ENCODE results near the gene SEMA5A.

SEMA5A gene

GRCh38 chr5:9498541-9499497 lies 47.1 kb downstream of the SEMA5A start:
- no peak overlapping the region for H3K27ac ChIP-seq (replicated peaks)
- no peak for TF ChIP-seq REST (IDR thresholded peaks at IDR 0.05; ENCODE audit: insufficient replicate concordance, low read depth)
- TF ChIP-seq CTCF (IDR thresholded peaks at IDR 0.05; ENCODE audit: insufficient read depth, low read length) = no peak
- TF ChIP-seq SPI1 (IDR thresholded peaks at IDR 0.05; ENCODE audit: borderline replicate concordance, low read depth) = no peak
- TF ChIP-seq POLR2AphosphoS5 (IDR thresholded peaks at IDR 0.05; ENCODE audit: low read depth) = no peak
- no peak for TF ChIP-seq GABPA (IDR thresholded peaks at IDR 0.05; ENCODE audit: low read depth)
- no peak overlapping the region for H3K4me3 ChIP-seq (replicated peaks; ENCODE audit: insufficient read depth, low read length)
- no peaks in the 10 kb centered on the region for H3K27me3 ChIP-seq (ENCODE audit: insufficient read depth, poor library complexity, severe bottlenecking)
- no peak for DNase-seq (ENCODE audit: low read depth in 1 of 2, low spot score in 1 of 2)

GRCh38 chr5:9497347-9497746 lies 48.5 kb downstream of the SEMA5A start:
- TF ChIP-seq REST (IDR thresholded peaks at IDR 0.05; ENCODE audit: insufficient replicate concordance, low read depth) (no peak), CTCF (IDR thresholded peaks at IDR 0.05; ENCODE audit: insufficient read depth, low read length) (no peak), SPI1 (IDR thresholded peaks at IDR 0.05; ENCODE audit: borderline replicate concordance, low read depth) (no peak), POLR2AphosphoS5 (IDR thresholded peaks at IDR 0.05; ENCODE audit: low read depth) (no peak), GABPA (IDR thresholded peaks at IDR 0.05; ENCODE audit: low read depth) (no peak)
- Histone ChIP-seq H3K4me3 (replicated peaks; ENCODE audit: insufficient read depth, low read length) (no peak overlapping the region), H3K27me3 (ENCODE audit: insufficient read depth, poor library complexity, severe bottlenecking) (no peaks in the 10 kb centered on the region), H3K27ac (replicated peaks) (no peak overlapping the region)
- no peak for DNase-seq (ENCODE audit: low read depth in 1 of 2, low spot score in 1 of 2)

- TF ChIP-seq SPI1 (IDR thresholded peaks at IDR 0.05; ENCODE audit: borderline replicate concordance, low read depth) (no peak), POLR2AphosphoS5 (IDR thresholded peaks at IDR 0.05; ENCODE audit: low read depth) (no peak), GABPA (IDR thresholded peaks at IDR 0.05; ENCODE audit: low read depth) (no peak), CTCF (IDR thresholded peaks at IDR 0.05; ENCODE audit: insufficient read depth, low read length) (no peak), REST (IDR thresholded peaks at IDR 0.05; ENCODE audit: insufficient replicate concordance, low read depth) (no peak)
- no peak overlapping the region for H3K4me3 ChIP-seq (replicated peaks; ENCODE audit: insufficient read depth, low read length)
- DNase-seq (ENCODE audit: low read depth in 1 of 2, low spot score in 1 of 2) = no peak
Measured at GRCh38 chr5:9496801-9497200, 49.1 kb downstream of the SEMA5A start.

More at GRCh38 chr5:9496801-9497200, 49.1 kb downstream of the SEMA5A start:
- Histone ChIP-seq H3K27me3 (ENCODE audit: insufficient read depth, poor library complexity, severe bottlenecking) (no peaks in the 10 kb centered on the region), H3K27ac (replicated peaks) (no peak overlapping the region)
